Endodermal cell (in vitro differentiated cells): ENCODE results near the gene PLCB4. TPM values are rescaled to one million over a fixed set of nuclear protein-coding genes. Genes with fewer than 3 reads are reported as not detected.

Experiments used
- DNase-seq: peaks from one replicate; pipeline ENCODE4 v3.0.0-alpha.2; 2017
- H3K27ac ChIP-seq: 2 replicates; pipeline ENCODE4 v1.5.1; 2013; ENCODE audit warnings: mild to moderate bottlenecking, low read depth, low read length, moderate library complexity
- H3K27me3 ChIP-seq: 2 replicates; pipeline ENCODE4 v1.6.1; 2013; ENCODE audit warnings: mild to moderate bottlenecking, low read length, moderate library complexity; ENCODE audit not compliant: insufficient read depth, control insufficient read depth, poor library complexity, severe bottlenecking
- H3K36me3 ChIP-seq: 2 replicates; pipeline ENCODE4 v1.7.0; 2013; ENCODE audit warnings: mild to moderate bottlenecking, low read length, moderate library complexity; ENCODE audit not compliant: control insufficient read depth, insufficient read depth
- H3K4me1 ChIP-seq: one replicate; pipeline ENCODE4 v1.7.0; 2013; ENCODE audit warnings: low read length; ENCODE audit not compliant: control insufficient read depth, insufficient read depth
- H3K4me3 ChIP-seq: 2 replicates; pipeline ENCODE4 v1.5.1; 2013; ENCODE audit warnings: mild to moderate bottlenecking, low read length, moderate library complexity
- H3K9ac ChIP-seq: 2 replicates; pipeline ENCODE4 v1.6.1; 2013; ENCODE audit warnings: mild to moderate bottlenecking, low read length, moderate library complexity; ENCODE audit not compliant: poor library complexity, severe bottlenecking; ENCODE audit errors: extremely low read depth
- H3K9me3 ChIP-seq: 2 replicates; pipeline ENCODE4 v1.6.1; 2013; ENCODE audit warnings: mild to moderate bottlenecking, low read length, moderate library complexity; ENCODE audit not compliant: control insufficient read depth
- H3K27ac Mint-ChIP-seq: 2 replicates; pipeline ENCODE4 v1.8.0; 2020; ENCODE audit warnings: mixed read lengths
- H3K27me3 Mint-ChIP-seq: 2 replicates; pipeline ENCODE4 v1.8.0; 2021; ENCODE audit warnings: mild to moderate bottlenecking, mixed read lengths; ENCODE audit not compliant: insufficient read depth
- H3K36me3 Mint-ChIP-seq: 2 replicates; pipeline ENCODE4 v1.8.0; 2020; ENCODE audit warnings: low read depth, mixed read lengths
- H3K4me1 Mint-ChIP-seq: 2 replicates; pipeline ENCODE4 v1.8.0; 2020; ENCODE audit warnings: mixed read lengths
- H3K4me3 Mint-ChIP-seq: 2 replicates; pipeline ENCODE4 v1.8.0; 2020; ENCODE audit warnings: mild to moderate bottlenecking, moderate library complexity, mixed read lengths
- H3K9me3 Mint-ChIP-seq: 2 replicates; pipeline ENCODE4 v1.8.0; 2020; ENCODE audit warnings: mild to moderate bottlenecking, mixed read lengths
- WGBS, 2 experiments: methylation state at CpG; one replicate each; pipeline versions ENCODE4 v1.1.5 to v1.1.7; 2013; ENCODE audit warnings: missing lambda C conversion rate in 2 of 2, mixed read lengths in 1 of 2; ENCODE audit not compliant: insufficient coverage in 1 of 2, insufficient read length in 1 of 2; 5-methylcytosine and 5-hydroxymethylcytosine counted together
- total RNA-seq, 2 donors: library from RNA; stranded (reverse); fragmentation: NEBNext Ultra II Directional in 1 of 2; extraction: Animal tissue kit (Norgen Biotek cat#: 25700) in 1 of 2; gene quantifications; 2 replicates in 1 of 2; 3 replicates in 1 of 2; pipeline ENCODE4 v1.2.1, GENCODE V29; 2021
- TF ChIP-seq, protein P1 (sequence below): fragments of 200-600 bp; sonication (generic); conservative IDR thresholded peaks from 2 replicates; pipeline ENCODE4 v1.5.0; 2021; ENCODE audit warnings: antibody characterized with exemption, mild to moderate bottlenecking

PLCB4 gene
- total RNA-seq, 2 donors from 2014 or later, result 14.4 to 14.6 TPM

GRCh38 chr20:9137001-9137400 lies 68.1 kb downstream of the PLCB4 start:
- 83 to 87% methylated on average over 5 to 7 of the region's 7 CpGs for WGBS, 2 experiments
- H3K27ac Mint-ChIP-seq, result no peak overlapping the region
- H3K4me3 Mint-ChIP-seq, result no peak overlapping the region
- no peaks in the 10 kb centered on the region for H3K36me3 Mint-ChIP-seq
- Histone ChIP-seq H3K4me1 (peaks cover 3% of the 10 kb centered on the region), H3K9me3 (no peaks in the 10 kb centered on the region), H3K9ac (no peak overlapping the region), H3K27ac (no peak overlapping the region), H3K36me3 (no peaks in the 10 kb centered on the region), H3K27me3 (no peaks in the 10 kb centered on the region), H3K4me3 (no peak overlapping the region)
- peaks cover 6% of the 10 kb centered on the region for H3K4me1 Mint-ChIP-seq
- H3K27me3 Mint-ChIP-seq, result no peaks in the 10 kb centered on the region
- no peak for DNase-seq
- TF ChIP-seq, protein P1, sequence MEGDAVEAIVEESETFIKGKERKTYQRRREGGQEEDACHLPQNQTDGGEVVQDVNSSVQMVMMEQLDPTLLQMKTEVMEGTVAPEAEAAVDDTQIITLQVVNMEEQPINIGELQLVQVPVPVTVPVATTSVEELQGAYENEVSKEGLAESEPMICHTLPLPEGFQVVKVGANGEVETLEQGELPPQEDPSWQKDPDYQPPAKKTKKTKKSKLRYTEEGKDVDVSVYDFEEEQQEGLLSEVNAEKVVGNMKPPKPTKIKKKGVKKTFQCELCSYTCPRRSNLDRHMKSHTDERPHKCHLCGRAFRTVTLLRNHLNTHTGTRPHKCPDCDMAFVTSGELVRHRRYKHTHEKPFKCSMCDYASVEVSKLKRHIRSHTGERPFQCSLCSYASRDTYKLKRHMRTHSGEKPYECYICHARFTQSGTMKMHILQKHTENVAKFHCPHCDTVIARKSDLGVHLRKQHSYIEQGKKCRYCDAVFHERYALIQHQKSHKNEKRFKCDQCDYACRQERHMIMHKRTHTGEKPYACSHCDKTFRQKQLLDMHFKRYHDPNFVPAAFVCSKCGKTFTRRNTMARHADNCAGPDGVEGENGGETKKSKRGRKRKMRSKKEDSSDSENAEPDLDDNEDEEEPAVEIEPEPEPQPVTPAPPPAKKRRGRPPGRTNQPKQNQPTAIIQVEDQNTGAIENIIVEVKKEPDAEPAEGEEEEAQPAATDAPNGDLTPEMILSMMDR, result no peak
- H3K9me3 Mint-ChIP-seq, result no peaks in the 10 kb centered on the region

DNA sequence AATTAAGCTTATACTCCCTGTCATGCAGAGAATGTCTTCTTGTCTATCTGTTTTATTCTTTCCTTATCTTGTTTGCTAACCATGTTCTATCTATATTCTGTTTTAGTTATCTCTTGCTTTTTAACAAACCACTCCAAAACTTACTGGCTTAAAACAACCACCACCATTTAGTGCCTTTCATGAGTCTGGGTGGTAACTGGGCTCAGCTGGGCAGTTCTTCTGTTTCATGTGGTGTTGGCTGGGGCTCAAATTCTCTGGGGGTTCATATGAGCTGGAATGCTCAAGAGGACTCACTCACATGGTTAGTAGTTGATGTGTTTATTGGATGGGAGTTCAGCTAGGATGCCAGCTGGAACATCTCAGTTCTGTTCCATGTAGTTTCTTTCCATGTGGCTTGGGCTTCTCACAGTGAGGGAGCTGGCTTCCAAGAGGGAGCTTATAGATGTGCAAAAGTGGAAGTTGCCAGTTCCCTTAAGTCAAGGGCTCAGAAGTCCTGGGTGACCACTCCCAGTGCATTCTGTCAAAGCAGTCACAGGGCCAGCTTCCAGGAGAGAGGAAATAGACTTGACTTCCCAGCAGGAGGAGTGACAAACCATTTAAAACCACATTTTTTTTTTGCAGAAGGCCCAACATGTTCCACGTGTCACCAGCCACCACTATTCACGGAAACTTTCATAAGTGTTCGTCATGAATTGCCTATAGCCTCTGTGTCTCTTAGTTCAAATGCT lies 70.4 kb downstream of the PLCB4 start:
- Histone ChIP-seq H3K27ac (no peak overlapping the region), H3K4me3 (no peak overlapping the region), H3K9me3 (no peaks in the 10 kb centered on the region), H3K36me3 (no peaks in the 10 kb centered on the region), H3K9ac (no peak overlapping the region), H3K27me3 (no peaks in the 10 kb centered on the region), H3K4me1 (peaks cover 3% of the 10 kb centered on the region)
- H3K36me3 Mint-ChIP-seq, result no peaks in the 10 kb centered on the region
- H3K27me3 Mint-ChIP-seq, result no peaks in the 10 kb centered on the region
- no peak for DNase-seq
- peaks cover 6% of the 10 kb centered on the region for H3K4me1 Mint-ChIP-seq
- H3K9me3 Mint-ChIP-seq, result no peaks in the 10 kb centered on the region
- no peak overlapping the region for H3K4me3 Mint-ChIP-seq
- no peak overlapping the region for H3K27ac Mint-ChIP-seq
- 86 to 93% methylated on average over 3 of the region's 3 CpGs for WGBS, 2 experiments
- TF ChIP-seq, protein P1, result no peak

GRCh38 chr20:9140162-9140760 lies 71.4 kb downstream of the PLCB4 start:
- Histone ChIP-seq H3K9ac (no peak overlapping the region), H3K36me3 (no peaks in the 10 kb centered on the region), H3K27ac (no peak overlapping the region), H3K4me1 (peaks cover 3% of the 10 kb centered on the region), H3K9me3 (no peaks in the 10 kb centered on the region), H3K4me3 (no peak overlapping the region), H3K27me3 (no peaks in the 10 kb centered on the region)
- TF ChIP-seq, protein P1, result no peak
- Mint-ChIP-seq H3K9me3 (no peaks in the 10 kb centered on the region), H3K36me3 (no peaks in the 10 kb centered on the region), H3K27me3 (no peaks in the 10 kb centered on the region), H3K4me1 (peaks cover 6% of the 10 kb centered on the region), H3K4me3 (no peak overlapping the region), H3K27ac (no peak overlapping the region)
- 85 to 89% methylated on average over 8 of the region's 8 CpGs for WGBS, 2 experiments
- DNase-seq, result no peak
